LNCAP (cell line): Measurements from ENCODE around the gene NTPCR.

ENCODE experiments used
- CTCF ChIP-seq: fragments of 450-650 bp; IDR thresholded peaks from 2 replicates; pipeline ENCODE4 v1.5.1; 2017; ENCODE audit warnings: mild to moderate bottlenecking

The NTPCR gene

GRCh38 chr1:233005156-233005555 lies 54.7 kb downstream of the NTPCR start:
- no peak for TF ChIP-seq CTCF

GRCh38 chr1:233005703-233006102 lies 55.3 kb downstream of the NTPCR start:
- no peak for TF ChIP-seq CTCF

GRCh38 chr1:233006108-233006507 lies 55.7 kb downstream of the NTPCR start:
- no peak for TF ChIP-seq CTCF

GRCh38 chr1:233006541-233006973 lies 56.1 kb downstream of the NTPCR start:
- TF ChIP-seq CTCF = no peak

GRCh38 chr1:233010146-233010545 lies 59.7 kb downstream of the NTPCR start:
- TF ChIP-seq CTCF = no peak

- no peak for TF ChIP-seq CTCF
Observed at GRCh38 chr1:233012021-233012420, 61.6 kb downstream of the NTPCR start.

GRCh38 chr1:233015965-233016364 lies 65.6 kb downstream of the NTPCR start:
- no peak for TF ChIP-seq CTCF

- no peak for TF ChIP-seq CTCF
Observed at GRCh38 chr1:233016798-233017197, 66.4 kb downstream of the NTPCR start.
